Measurements from ENCODE around the gene YY1AP1. TPM values are rescaled to one million over a fixed set of nuclear protein-coding genes. Genes with fewer than 3 reads are reported as not detected.
"Not testable (repeated sequence)": the region's sequence is repeated elsewhere in the genome, so short reads cannot be mapped to it uniquely, and the experiment has no call there.

The YY1AP1 gene
- total and polyA plus RNA-seq, 2 experiments from 2014 or later = 42.0 to 44.7 TPM

DNA sequence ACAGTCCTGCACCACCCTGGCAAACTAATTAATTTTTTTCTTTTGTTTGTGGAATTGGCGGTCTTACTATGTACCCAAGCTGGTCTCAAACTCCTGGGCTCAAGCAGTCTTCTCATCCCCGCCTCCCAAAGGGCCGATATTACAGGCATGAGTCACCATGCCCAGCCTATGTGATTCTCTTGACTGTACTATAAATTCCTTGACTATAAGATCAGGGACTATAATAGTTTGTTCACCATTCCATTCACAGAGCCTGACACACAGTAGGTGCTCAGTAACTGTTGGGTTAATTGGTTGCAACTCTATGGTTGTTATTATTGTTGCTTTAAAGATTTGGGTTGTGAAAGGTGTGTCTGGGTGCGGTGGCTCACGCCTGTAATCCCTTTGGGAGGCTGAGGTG lies 17.6 kb upstream of the YY1AP1 start:
- DNase-seq (ENCODE audit: low read depth in 1 of 2, low spot score in 1 of 2) = peak in 1 of 2 donors; percentile 47
- H3K27me3 ChIP-seq = no peaks in the 10 kb centered on the region
- H3K4me3 ChIP-seq = no peak overlapping the region
- H3K27ac ChIP-seq = no peak overlapping the region
- H3K36me3 ChIP-seq = peaks cover 3% of the 10 kb centered on the region
- no peaks in the 10 kb centered on the region for H3K4me1 ChIP-seq (ENCODE audit: low read depth)
- TF ChIP-seq CTCF (IDR thresholded peaks at IDR 0.05; ENCODE audit: low read depth, low read length) = no peak
- no peaks in the 10 kb centered on the region for H3K9me3 ChIP-seq (ENCODE audit: low read depth)

DNA sequence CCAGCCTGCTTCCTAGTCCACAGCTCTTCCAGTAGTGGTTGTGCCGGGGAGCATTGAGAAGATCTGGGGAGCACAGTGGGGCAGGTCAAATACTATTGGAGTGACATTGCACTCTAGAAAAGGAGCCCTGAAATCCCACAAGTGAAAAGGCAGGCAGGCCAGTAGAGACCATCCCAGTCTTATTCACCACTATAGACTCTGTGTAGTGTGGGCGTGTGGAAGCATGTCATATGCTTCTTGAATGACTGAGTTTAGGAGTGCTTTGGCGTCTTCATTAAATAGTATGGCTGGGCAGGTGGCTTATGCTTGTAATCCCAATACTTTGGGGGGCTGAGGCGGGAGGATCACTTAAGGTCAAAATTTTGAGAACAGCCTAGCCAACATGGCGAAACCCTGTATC lies 15.8 kb upstream of the YY1AP1 start:
- H3K36me3 ChIP-seq; DNase-seq (ENCODE audit: low read depth in 1 of 2, low spot score in 1 of 2); H3K4me1 ChIP-seq (ENCODE audit: low read depth); H3K27ac ChIP-seq; H3K4me3 ChIP-seq; H3K9me3 ChIP-seq (ENCODE audit: low read depth); H3K27me3 ChIP-seq: not testable (repeated sequence)

- peaks cover 11% of the 10 kb centered on the region for H3K4me1 ChIP-seq (ENCODE audit: low read depth)
- H3K4me3 ChIP-seq = no peak overlapping the region
- H3K36me3 ChIP-seq = no peaks in the 10 kb centered on the region
- DNase-seq (ENCODE audit: low read depth in 1 of 2, low spot score in 1 of 2) = no peak
- no peak overlapping the region for H3K27ac ChIP-seq
- no peaks in the 10 kb centered on the region for H3K9me3 ChIP-seq (ENCODE audit: low read depth)
- no peak for TF ChIP-seq CTCF (IDR thresholded peaks at IDR 0.05; ENCODE audit: low read depth, low read length)
- H3K27me3 ChIP-seq = no peaks in the 10 kb centered on the region
Observed at GRCh38 chr1:155703216-155703615, 14.6 kb upstream of the YY1AP1 start.

- H3K27ac ChIP-seq = not testable (repeated sequence)
Observed at GRCh38 chr1:155701675-155702074, 13.1 kb upstream of the YY1AP1 start.

GRCh38 chr1:155699062-155699461 lies 10.5 kb upstream of the YY1AP1 start:
- peak overlapping the region; percentile 95 for H3K27ac ChIP-seq
- H3K36me3 ChIP-seq = not testable (repeated sequence)

More at GRCh38 chr1:155701675-155702074, 13.1 kb upstream of the YY1AP1 start:
- H3K36me3 ChIP-seq; H3K9me3 ChIP-seq (ENCODE audit: low read depth); H3K4me3 ChIP-seq; H3K27me3 ChIP-seq; DNase-seq (ENCODE audit: low read depth in 1 of 2, low spot score in 1 of 2): not testable (repeated sequence)
- H3K4me1 ChIP-seq (ENCODE audit: low read depth) = peaks cover 11% of the 10 kb centered on the region

DNA sequence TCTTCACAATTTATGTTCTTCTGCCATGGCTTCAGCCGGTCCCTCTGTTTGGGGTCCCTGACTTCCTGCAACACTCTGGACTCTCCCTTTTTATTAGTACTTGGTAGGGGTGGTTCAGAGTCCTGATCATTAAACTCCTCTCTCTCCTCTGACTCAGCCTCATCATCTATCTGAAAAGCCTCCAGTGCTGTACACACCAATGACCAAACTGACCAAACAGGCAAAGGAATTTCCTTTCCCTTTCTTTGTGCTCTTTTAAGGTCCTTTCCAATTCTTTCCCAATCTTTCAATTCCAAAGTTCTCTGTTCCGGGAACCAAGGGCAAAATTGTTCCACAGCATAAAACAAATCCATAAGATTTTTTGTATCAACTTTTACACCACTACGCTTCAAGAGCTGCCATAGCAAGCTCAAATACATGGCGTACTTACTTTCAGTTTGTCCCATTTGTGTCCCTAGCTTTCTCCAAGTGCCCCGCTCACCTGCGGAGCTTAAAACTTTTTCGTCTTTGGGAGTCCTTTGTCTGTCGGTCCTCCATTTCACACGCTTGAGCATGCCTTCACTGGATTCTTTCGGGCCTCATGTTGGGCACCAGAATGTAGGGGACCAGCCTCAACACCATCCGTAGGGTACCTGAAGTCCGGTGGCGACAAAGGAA lies 9.9 kb upstream of the YY1AP1 start:
- Histone ChIP-seq H3K4me1 (ENCODE audit: low read depth) (peaks cover 11% of the 10 kb centered on the region), H3K36me3 (no peaks in the 10 kb centered on the region), H3K4me3 (no peak overlapping the region), H3K27ac (peak overlapping the region; percentile 95), H3K9me3 (ENCODE audit: low read depth) (no peaks in the 10 kb centered on the region), H3K27me3 (no peaks in the 10 kb centered on the region)
- DNase-seq (ENCODE audit: low read depth in 1 of 2, low spot score in 1 of 2) = peak in 1 of 2 donors; percentile 42
- no peak for TF ChIP-seq CTCF (IDR thresholded peaks at IDR 0.05; ENCODE audit: low read depth, low read length)

More at GRCh38 chr1:155699062-155699461, 10.5 kb upstream of the YY1AP1 start:
- H3K4me3 ChIP-seq; H3K27me3 ChIP-seq; H3K9me3 ChIP-seq (ENCODE audit: low read depth): not testable (repeated sequence)
- H3K4me1 ChIP-seq (ENCODE audit: low read depth) = peaks cover 11% of the 10 kb centered on the region
- DNase-seq (ENCODE audit: low read depth in 1 of 2, low spot score in 1 of 2) = peak; percentile 1 to 47

- H3K4me3 ChIP-seq; H3K36me3 ChIP-seq; H3K27me3 ChIP-seq; H3K27ac ChIP-seq; DNase-seq (ENCODE audit: low read depth in 1 of 2, low spot score in 1 of 2); H3K9me3 ChIP-seq (ENCODE audit: low read depth): not testable (repeated sequence)
- H3K4me1 ChIP-seq (ENCODE audit: low read depth) = peaks cover 11% of the 10 kb centered on the region
Observed at GRCh38 chr1:155697616-155698015, 9.0 kb upstream of the YY1AP1 start.
